ENCODE results near the gene HMX1.
A peak's percentile ranks its signal among the peaks of the same experiment; 100 is the strongest.

HMX1 gene

DNA sequence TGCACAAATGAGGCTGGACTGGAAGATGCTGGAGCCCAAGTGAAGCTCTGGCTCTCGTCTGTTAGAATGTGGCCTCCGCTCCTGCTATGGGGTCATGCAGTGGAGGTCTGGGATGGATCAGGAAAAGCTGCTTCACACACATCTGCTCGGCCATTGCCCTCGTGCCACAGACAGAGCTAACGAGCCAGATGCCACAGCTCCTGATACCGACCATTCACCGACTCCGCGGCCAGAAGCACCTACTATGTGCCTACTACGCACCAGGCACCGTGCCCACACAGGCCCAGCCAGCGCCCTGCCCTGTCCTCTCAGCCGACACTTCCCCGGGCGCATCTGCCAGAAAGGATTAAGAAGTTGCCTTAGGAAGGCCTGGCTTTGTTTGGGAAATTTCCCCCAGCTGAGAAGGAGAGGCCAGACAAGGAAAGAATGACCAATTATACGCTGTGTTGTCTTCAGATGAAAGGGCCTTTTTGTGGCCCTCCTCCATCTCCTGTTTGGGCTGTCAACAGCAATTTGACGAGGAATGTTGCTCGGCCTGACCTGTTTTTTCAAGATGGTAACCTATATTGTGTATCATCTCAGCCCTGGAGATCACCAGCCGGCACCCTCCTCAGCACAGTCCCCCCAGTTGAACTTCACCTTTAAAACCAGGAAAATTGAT is 34.3 kb downstream of the HMX1 start:
- H3K27me3 Mint-ChIP-seq (ENCODE audit: low read depth, poor library complexity), result peaks cover 24% of the 10 kb centered on the region
- DNase-seq, result no peak
- H3K36me3 Mint-ChIP-seq (ENCODE audit: low read depth), result no peaks in the 10 kb centered on the region
- H3K9me3 Mint-ChIP-seq, result no peaks in the 10 kb centered on the region
- peaks cover 13% of the 10 kb centered on the region for H3K4me1 Mint-ChIP-seq
- TF ChIP-seq, protein P1, sequence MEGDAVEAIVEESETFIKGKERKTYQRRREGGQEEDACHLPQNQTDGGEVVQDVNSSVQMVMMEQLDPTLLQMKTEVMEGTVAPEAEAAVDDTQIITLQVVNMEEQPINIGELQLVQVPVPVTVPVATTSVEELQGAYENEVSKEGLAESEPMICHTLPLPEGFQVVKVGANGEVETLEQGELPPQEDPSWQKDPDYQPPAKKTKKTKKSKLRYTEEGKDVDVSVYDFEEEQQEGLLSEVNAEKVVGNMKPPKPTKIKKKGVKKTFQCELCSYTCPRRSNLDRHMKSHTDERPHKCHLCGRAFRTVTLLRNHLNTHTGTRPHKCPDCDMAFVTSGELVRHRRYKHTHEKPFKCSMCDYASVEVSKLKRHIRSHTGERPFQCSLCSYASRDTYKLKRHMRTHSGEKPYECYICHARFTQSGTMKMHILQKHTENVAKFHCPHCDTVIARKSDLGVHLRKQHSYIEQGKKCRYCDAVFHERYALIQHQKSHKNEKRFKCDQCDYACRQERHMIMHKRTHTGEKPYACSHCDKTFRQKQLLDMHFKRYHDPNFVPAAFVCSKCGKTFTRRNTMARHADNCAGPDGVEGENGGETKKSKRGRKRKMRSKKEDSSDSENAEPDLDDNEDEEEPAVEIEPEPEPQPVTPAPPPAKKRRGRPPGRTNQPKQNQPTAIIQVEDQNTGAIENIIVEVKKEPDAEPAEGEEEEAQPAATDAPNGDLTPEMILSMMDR (IDR thresholded peaks at IDR 0.05), result no peak
- H3K4me3 Mint-ChIP-seq, result no peak overlapping the region
- no peak overlapping the region for H3K27ac Mint-ChIP-seq

DNA sequence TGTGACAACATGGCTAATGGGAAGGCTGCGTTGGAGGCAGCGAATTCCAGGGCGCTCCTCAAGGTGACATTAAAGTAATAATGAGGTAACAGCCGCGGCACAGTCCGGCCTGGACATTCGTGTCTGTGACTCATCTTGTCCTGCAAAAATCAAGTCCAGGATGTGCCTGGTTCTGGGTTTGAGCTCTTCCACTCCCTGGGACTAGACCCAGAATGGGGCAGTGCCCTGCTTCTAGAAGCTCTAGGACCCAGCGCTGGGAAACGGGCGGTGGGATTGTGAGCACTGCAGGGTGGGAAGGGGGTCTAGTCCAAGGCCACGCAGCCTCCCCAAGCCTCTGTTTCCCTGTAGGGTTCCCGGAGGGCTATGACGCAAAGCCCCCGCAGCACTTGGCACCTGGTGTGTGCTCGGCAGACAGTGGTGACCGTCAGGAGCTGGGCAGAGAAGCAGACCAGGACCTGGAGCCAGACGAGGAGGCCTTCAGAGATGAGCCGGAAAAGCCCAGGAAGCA is 34.9 kb downstream of the HMX1 start:
- H3K36me3 Mint-ChIP-seq (ENCODE audit: low read depth), result no peaks in the 10 kb centered on the region
- no peak for DNase-seq
- TF ChIP-seq, protein P1 (IDR thresholded peaks at IDR 0.05), result no peak
- peak overlapping the region; percentile 34 for H3K27ac Mint-ChIP-seq
- H3K9me3 Mint-ChIP-seq, result no peaks in the 10 kb centered on the region
- peaks cover 15% of the 10 kb centered on the region for H3K4me1 Mint-ChIP-seq
- H3K27me3 Mint-ChIP-seq (ENCODE audit: low read depth, poor library complexity), result peaks cover 24% of the 10 kb centered on the region
- H3K4me3 Mint-ChIP-seq, result no peak overlapping the region

DNA sequence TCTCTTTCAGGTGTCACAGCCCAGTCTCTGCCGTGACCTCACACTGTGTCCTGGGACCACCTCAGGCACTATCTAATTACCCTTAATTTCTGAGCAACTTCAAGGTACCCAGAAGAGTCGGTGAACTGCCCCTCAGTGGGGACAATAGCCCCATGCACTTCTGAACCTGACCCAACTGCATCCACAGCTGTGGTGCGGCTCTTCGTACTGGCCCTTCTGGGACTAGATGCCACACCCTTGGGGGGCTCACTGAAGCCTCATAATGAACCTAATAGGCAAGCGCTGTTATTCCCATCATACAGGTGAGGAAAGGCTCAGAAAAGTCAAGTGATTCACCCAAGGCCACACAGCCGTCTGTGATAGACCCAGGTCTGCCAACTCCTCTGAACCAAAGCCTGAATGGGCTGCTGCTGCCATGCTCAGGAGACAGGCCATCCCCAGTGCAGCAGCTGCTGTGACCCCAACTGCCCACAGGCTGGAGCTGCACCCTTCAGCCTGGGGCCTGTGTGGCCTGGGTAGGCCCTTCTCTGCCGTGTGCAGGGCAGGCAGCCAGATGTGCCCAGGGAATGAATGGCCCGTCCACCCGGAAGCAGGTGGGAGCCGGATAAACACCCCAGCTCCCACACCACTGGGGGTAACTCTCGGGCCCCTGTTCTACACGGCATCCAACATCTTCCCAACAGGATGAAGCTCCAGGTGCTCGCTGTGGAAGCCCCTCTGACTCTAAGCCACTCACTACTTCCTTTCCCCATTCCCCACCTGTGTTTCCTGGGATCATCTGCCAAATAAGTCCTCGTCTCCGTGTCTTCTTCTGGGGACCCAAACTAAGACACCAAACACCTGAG is 35.9 kb downstream of the HMX1 start:
- DNase-seq, result no peak
- Mint-ChIP-seq H3K27me3 (ENCODE audit: low read depth, poor library complexity) (peaks cover 24% of the 10 kb centered on the region), H3K27ac (peak overlapping the region; percentile 50), H3K4me1 (peaks cover 15% of the 10 kb centered on the region), H3K36me3 (ENCODE audit: low read depth) (no peaks in the 10 kb centered on the region), H3K9me3 (no peaks in the 10 kb centered on the region), H3K4me3 (no peak overlapping the region)
- TF ChIP-seq, protein P1 (IDR thresholded peaks at IDR 0.05), result no peak

DNA sequence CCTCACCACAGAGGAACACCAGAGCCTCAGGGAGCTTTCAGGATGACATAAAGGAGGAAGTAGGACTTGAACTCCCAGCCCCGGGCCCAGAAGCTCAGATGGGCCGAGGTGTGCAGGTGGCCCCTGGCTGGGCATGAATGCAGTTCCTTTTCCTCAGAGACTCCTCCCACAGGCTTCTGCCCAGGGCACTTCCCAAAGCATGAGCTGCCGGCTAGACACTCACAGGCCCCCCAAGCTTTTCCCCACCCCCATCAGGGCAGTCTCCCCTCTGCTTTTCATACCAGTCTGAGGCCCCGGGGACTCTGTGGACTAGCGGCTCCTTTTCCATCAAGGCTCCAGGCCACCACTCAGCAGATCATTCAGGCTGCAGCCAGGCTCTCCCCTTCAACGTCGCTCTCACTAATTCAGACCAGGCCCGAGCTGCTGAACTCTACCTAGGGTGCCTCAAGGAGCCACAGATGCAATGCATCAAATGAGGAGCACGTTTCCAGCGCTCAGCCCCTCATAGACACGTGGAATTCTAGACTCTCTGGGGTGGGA is 36.9 kb downstream of the HMX1 start:
- DNase-seq, result no peak
- Mint-ChIP-seq H3K27ac (no peak overlapping the region), H3K4me3 (no peak overlapping the region), H3K36me3 (ENCODE audit: low read depth) (no peaks in the 10 kb centered on the region), H3K4me1 (peaks cover 11% of the 10 kb centered on the region), H3K27me3 (ENCODE audit: low read depth, poor library complexity) (peaks cover 30% of the 10 kb centered on the region), H3K9me3 (no peaks in the 10 kb centered on the region)
- TF ChIP-seq, protein P1 (IDR thresholded peaks at IDR 0.05), result no peak

DNA sequence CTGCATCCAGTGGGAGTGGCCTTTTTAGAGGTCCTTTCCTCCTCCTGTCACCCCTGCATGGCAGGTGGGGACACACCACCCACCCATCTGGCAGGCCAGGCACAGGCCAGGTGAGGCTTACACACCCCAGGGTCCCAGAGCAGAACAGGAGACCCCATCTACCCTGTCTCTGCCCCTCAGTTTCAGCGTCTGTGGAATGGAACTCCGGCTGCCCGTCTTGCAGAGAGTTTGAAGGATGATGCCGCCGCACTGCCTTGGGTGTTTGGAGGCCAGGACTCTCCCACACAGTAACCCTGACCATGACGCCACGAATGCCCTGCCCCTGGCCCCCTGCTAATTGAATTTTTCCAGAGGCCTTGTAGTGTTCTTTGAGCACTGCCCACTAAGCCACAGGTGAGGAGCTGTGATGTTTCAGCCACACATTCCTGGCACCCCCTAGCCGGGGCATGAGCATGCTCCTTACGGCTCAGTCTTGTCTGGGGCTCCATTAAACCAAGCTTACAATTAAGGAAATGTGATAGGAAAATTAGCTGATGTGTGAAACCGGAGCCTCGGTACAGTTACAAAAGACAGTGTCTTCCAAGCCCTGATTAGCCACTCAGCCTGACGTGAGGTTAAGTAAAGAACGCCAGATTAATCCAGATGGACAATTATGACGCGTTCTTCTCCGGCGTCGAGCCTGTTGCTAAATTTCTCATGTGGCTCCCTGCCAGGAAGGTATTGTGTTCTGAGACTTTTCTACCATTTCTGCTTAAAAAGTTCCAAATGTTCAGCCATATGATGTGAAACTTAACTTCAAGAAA is 39.3 kb downstream of the HMX1 start:
- Mint-ChIP-seq H3K36me3 (ENCODE audit: low read depth) (no peaks in the 10 kb centered on the region), H3K4me1 (peaks cover 5% of the 10 kb centered on the region), H3K27ac (no peak overlapping the region), H3K27me3 (ENCODE audit: low read depth, poor library complexity) (peaks cover 42% of the 10 kb centered on the region), H3K9me3 (peaks cover 14% of the 10 kb centered on the region), H3K4me3 (no peak overlapping the region)
- DNase-seq, result no peak
- TF ChIP-seq, protein P1 (IDR thresholded peaks at IDR 0.05), result no peak
